Ascending aorta (tissue), 2 donors: ENCODE data around the gene AUTS2. TPM values are rescaled to one million over a fixed set of nuclear protein-coding genes. Genes with fewer than 3 reads are reported as not detected.

Experiments
- DNase-seq, 2 donors: peaks; one replicate each; pipeline ENCODE4 v3.0.0-alpha.2; 2019; ENCODE audit warnings: low spot score in 2 of 2
- H3K27ac ChIP-seq, 2 donors: fragments of 200-600 bp; sonication (generic); one replicate each; pipeline ENCODE4 v1.5.1; 2016 to 2017; ENCODE audit warnings: mild to moderate bottlenecking in 1 of 2
- H3K27me3 ChIP-seq: fragments of 200-600 bp; sonication (generic); one replicate; pipeline ENCODE4 v1.5.1; 2017
- H3K36me3 ChIP-seq, 2 donors: fragments of 200-600 bp; sonication (generic); one replicate each; pipeline ENCODE4 v1.5.1; 2016
- H3K4me1 ChIP-seq, 2 donors: fragments of 200-600 bp; sonication (generic); one replicate each; pipeline ENCODE4 v1.5.1; 2016 to 2017; ENCODE audit warnings: mild to moderate bottlenecking in 1 of 2
- H3K4me3 ChIP-seq, 2 donors: fragments of 200-600 bp; sonication (generic); one replicate each; pipeline ENCODE4 v1.5.1; 2016 to 2017; ENCODE audit warnings: mild to moderate bottlenecking in 1 of 2
- H3K9me3 ChIP-seq, 2 donors: fragments of 200-600 bp; sonication (generic); one replicate each; pipeline ENCODE4 v1.5.1; 2016
- intact Hi-C: fragments of 100-400 bp; cut with DNase I; formaldehyde crosslinking; loops from one replicate; pipeline ENCODE4 v1.15.1; 2023
- total RNA-seq: library from RNA; depleted of rRNA; stranded (reverse); fragments of >200 nt; gene quantifications from one replicate; pipeline ENCODE4 v1.1.0, GENCODE V29; 2016
- TF ChIP-seq, protein P1 (sequence below), 3 experiments: fragments of 200-600 bp in 2 of 3; fragments of 450-650 bp in 1 of 3; sonication (generic) in 2 of 3; IDR thresholded peaks; one replicate each; pipeline ENCODE4 v1.5.1; 2016 to 2019; ENCODE audit warnings: antibody characterized with exemption in 3 of 3, mild to moderate bottlenecking in 1 of 3, moderate library complexity in 1 of 3

The AUTS2 gene
- total RNA-seq, 1 donor from 2014 or later: 90.4 TPM

DNA sequence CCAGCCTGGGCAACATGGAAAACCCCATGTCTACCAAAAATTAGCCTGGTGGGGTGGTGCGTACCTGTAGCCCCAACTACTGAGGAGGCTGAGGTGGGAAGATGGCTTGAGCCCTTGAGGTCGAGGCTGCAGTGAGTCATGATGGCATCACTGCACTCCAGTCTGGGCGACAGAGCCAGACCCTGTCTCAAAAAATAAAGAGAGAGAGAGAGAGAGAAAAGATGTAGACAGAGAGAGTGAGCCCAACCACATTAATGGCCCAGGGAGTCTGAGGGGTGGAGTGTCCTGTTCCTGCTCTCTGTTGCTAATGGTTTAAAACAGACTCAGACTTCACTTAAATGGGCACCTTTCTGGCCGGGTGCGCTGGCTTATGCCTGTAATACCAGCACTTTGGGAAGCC, 1078.0 kb downstream of the AUTS2 start:
- H3K27me3 ChIP-seq: no peaks in the 10 kb centered on the region
- no peak overlapping the region for H3K27ac ChIP-seq
- TF ChIP-seq, protein P1, sequence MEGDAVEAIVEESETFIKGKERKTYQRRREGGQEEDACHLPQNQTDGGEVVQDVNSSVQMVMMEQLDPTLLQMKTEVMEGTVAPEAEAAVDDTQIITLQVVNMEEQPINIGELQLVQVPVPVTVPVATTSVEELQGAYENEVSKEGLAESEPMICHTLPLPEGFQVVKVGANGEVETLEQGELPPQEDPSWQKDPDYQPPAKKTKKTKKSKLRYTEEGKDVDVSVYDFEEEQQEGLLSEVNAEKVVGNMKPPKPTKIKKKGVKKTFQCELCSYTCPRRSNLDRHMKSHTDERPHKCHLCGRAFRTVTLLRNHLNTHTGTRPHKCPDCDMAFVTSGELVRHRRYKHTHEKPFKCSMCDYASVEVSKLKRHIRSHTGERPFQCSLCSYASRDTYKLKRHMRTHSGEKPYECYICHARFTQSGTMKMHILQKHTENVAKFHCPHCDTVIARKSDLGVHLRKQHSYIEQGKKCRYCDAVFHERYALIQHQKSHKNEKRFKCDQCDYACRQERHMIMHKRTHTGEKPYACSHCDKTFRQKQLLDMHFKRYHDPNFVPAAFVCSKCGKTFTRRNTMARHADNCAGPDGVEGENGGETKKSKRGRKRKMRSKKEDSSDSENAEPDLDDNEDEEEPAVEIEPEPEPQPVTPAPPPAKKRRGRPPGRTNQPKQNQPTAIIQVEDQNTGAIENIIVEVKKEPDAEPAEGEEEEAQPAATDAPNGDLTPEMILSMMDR (IDR thresholded peaks at IDR 0.05): no peak
- no peak for DNase-seq
- H3K9me3 ChIP-seq: no peaks in the 10 kb centered on the region
- no peak overlapping the region for H3K4me3 ChIP-seq
- H3K4me1 ChIP-seq: no peaks in the 10 kb centered on the region
- no peaks in the 10 kb centered on the region for H3K36me3 ChIP-seq
- intact Hi-C loops: loop anchor here (10.0 kb wide), 1 partner anchor 59 kb away; no protein-coding TSS in a partner anchor

DNA sequence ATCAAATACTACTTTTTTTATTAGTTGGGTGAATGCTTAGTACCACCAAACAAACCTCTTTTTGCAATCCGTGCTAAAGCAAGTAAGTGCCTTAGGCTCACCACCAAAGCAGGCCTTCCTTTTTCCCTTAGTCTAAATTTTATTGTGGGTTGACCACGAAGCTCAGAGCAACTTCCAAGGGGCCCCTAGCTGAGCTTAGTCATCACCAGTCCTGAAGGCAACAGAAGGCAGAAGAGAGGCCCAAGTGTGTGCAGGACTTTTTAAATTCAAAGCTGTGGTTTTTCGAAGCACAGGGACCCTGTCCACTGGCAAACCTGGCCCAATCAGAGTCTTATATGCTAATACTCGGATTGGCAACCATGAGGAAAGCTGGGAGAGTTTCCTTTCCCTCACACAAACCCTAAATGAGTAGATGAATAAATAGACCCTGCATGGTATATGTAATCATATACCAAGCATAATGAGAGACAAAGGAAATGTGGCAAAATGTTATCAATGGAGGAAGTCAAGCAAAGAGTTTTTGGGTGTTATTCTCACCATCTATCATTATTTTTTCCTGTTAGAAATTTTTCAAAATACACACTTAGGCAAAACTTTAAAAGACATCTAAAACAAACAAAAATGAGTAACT, 1080.5 kb downstream of the AUTS2 start:
- no peaks in the 10 kb centered on the region for H3K27me3 ChIP-seq
- TF ChIP-seq, protein P1 (IDR thresholded peaks at IDR 0.05): no peak
- H3K9me3 ChIP-seq: no peaks in the 10 kb centered on the region
- H3K36me3 ChIP-seq: no peaks in the 10 kb centered on the region
- H3K27ac ChIP-seq: no peak overlapping the region
- DNase-seq: no peak
- no peak overlapping the region for H3K4me3 ChIP-seq
- H3K4me1 ChIP-seq: no peaks in the 10 kb centered on the region
- intact Hi-C loops: loop anchor here (10.0 kb wide), 1 partner anchor 56 kb away; no protein-coding TSS in a partner anchor

DNA sequence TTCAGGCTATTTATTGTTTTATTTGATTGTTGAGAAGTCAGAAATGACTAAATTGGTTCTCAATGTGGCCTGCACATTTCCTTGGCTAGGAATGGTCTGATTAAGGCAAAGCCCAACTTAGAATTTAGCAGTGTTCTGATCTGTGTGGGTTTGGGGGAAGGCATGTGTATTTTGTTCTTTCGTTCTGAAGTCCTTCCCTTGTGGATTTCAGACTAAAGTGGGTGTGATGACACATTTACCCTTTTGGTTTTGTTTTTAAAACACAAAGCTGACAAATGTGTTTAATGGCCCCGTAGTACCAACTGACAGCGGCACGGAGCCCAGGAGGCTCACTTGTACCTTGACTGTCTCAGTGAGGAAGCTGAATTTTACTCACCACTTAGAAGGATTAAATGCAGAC, 1081.4 kb downstream of the AUTS2 start:
- no peak for DNase-seq
- Histone ChIP-seq H3K9me3 (no peaks in the 10 kb centered on the region), H3K36me3 (no peaks in the 10 kb centered on the region)

DNA sequence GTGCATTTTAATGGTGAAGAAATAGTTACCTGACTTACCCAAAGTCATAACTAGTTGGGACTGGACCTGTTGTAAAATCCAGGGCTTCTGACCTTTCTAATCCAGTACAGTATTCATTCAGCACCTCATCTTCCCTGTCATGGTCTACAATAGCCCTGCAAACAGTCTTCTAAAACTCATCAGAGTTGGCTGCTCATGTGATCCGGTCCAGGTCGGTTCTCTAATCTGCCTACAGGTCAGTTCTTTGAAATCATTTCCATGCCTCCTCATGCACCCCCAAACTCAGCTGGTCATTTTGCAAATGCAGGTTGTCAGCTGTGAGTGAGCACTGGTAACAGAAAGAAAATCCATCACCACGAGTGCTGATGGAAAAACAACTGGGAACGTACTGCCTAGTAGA, 1082.0 kb downstream of the AUTS2 start:
- H3K27me3 ChIP-seq: no peaks in the 10 kb centered on the region
- TF ChIP-seq, protein P1 (IDR thresholded peaks at IDR 0.05): no peak
- DNase-seq: no peak
- H3K27ac ChIP-seq: no peak overlapping the region
- H3K4me1 ChIP-seq: no peaks in the 10 kb centered on the region
- no peaks in the 10 kb centered on the region for H3K9me3 ChIP-seq
- intact Hi-C loops: no loop called here
- no peaks in the 10 kb centered on the region for H3K36me3 ChIP-seq
- no peak overlapping the region for H3K4me3 ChIP-seq

More for the DNA sequence above, 1081.4 kb downstream of the AUTS2 start:
- no peak overlapping the region for H3K27ac ChIP-seq
- H3K27me3 ChIP-seq: no peaks in the 10 kb centered on the region
- no peak overlapping the region for H3K4me3 ChIP-seq
- intact Hi-C loops: loop anchor here (10.0 kb wide), 1 partner anchor 55 kb away; no protein-coding TSS in a partner anchor
- no peaks in the 10 kb centered on the region for H3K4me1 ChIP-seq
- TF ChIP-seq, protein P1 (IDR thresholded peaks at IDR 0.05): no peak

DNA sequence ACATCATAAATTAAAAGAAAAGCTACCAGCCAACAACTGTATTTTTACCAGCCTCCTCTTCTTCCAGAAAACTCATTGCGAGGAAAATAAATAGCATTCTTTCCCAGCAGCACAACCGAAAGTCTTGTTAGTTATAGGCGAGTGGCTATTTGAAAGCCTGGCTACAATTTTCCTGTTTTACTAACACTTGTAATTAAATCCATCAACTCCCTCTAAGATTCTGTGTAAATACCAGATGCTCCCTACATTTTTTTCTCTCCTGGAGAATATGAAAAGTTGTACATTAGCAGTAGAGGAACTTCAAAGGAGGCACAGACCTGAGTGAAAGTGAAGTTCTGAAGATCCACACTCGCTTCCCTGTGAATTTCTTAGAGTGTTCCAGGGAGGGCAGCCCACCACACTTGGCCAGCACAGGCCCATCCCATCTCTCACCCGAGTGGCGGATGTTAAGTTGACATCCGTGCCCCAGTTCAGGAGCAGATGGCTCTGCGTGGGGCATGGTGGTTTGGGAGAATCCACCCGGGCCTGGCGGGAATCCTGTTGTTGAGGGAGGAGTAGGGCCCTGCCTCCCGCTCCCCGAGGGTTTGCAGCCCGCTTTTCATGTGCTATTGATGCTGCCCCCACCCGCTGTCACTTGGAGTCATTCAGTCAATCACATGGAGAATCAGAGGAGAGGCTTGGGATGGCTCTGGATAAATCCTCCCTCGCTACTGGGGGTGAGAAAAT, 1082.6 kb downstream of the AUTS2 start:
- TF ChIP-seq, protein P1 (IDR thresholded peaks at IDR 0.05): no peak
- intact Hi-C loops: no loop called here
- no peaks in the 10 kb centered on the region for H3K36me3 ChIP-seq
- no peaks in the 10 kb centered on the region for H3K4me1 ChIP-seq
- no peak overlapping the region for H3K4me3 ChIP-seq
- DNase-seq: no peak
- H3K27ac ChIP-seq: no peak overlapping the region
- no peaks in the 10 kb centered on the region for H3K9me3 ChIP-seq
- H3K27me3 ChIP-seq: no peaks in the 10 kb centered on the region
